ENCODE measurements around the gene IGSF3.

Gene IGSF3

DNA sequence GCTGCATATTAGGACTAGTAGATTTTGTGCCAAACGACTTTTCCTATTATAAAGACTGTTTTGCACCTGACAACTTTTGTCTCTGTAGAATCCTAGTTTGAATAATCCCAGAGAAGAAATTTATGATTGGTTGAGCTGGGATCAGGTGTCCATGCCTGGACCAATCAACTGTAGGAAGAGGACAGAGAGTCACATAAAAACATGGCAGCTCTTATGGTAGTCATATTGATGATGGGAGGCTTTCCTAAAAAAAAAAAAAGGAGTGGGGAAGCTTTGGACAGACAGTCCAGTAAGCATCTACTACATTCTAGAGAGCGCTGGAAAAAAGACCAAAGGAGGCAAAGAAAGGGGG is 30.7 kb upstream of the IGSF3 start:
- Histone ChIP-seq H3K4me3 (ENCODE audit: low read length) (no peak overlapping the region), H3K27me3 (ENCODE audit: insufficient read depth, low read length) (no peaks in the 10 kb centered on the region), H3K4me1 (ENCODE audit: insufficient read depth, low read length) (peaks cover 3% of the 10 kb centered on the region), H3K9me3 (ENCODE audit: low read length) (no peaks in the 10 kb centered on the region), H3K36me3 (ENCODE audit: insufficient read depth, low read length) (no peaks in the 10 kb centered on the region), H2AFZ (ENCODE audit: low read depth, low read length) (no peak overlapping the region)

DNA sequence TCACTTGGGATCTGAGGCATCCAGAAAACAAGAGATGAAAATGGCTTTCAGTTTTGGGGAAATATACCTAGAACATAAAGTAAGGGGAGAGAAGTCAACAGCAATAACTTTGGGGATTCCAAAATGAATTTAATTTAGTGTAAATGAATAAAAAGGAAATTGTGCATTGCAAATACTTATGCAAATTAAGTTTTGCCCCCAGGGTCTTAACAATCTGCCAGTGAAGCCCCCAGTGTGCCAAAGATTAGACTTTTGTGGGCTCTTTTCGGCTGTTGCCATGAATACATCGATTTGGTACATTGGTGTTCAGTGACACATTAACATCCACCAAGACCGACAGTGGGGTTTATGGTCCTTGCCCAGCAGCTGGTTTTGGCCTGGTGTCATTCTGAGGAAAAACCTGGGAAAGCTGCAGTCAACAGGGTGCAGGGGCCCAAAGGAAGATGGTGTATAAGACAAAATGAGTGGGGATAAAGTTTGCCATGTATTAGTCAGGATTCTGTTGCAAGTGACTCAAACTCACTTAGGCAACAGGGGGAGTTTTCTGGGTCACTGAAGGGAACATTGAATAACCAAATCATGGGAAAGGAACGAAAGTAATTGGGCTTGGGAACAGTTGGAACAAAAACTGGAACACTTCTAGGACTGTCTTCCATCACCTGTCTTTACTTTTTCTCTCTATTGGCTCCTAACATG is 30.2 kb upstream of the IGSF3 start:
- H3K27me3 ChIP-seq (ENCODE audit: insufficient read depth, low read length), result no peaks in the 10 kb centered on the region
- no peak overlapping the region for H3K4me3 ChIP-seq (ENCODE audit: low read length)
- no peaks in the 10 kb centered on the region for H3K36me3 ChIP-seq (ENCODE audit: insufficient read depth, low read length)
- no peak overlapping the region for H2AFZ ChIP-seq (ENCODE audit: low read depth, low read length)
- H3K4me1 ChIP-seq (ENCODE audit: insufficient read depth, low read length), result peaks cover 3% of the 10 kb centered on the region
- H3K9me3 ChIP-seq (ENCODE audit: low read length), result no peaks in the 10 kb centered on the region

DNA sequence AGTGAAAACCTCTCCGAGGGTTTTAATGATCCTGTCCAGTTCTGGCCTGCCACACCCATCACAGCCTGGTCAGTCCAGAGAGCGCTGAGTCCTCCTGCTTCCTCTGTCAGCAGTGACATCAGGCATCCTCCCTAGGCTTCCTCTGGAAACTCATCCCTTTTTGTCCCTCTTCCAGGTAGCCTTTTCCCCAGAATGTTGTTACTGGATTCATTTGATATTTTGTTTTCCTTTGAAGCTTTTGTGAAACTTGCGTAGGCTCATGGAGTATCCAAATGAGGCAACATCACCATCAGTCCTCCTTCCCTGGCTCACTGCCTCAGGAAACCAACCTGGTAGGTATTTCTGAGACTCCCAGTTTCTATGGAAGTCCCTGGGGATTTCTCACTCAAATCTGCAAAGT is 27.0 kb upstream of the IGSF3 start:
- no peaks in the 10 kb centered on the region for H3K27me3 ChIP-seq (ENCODE audit: insufficient read depth, low read length)
- H2AFZ ChIP-seq (ENCODE audit: low read depth, low read length), result no peak overlapping the region
- H3K36me3 ChIP-seq (ENCODE audit: insufficient read depth, low read length), result no peaks in the 10 kb centered on the region
- H3K4me3 ChIP-seq (ENCODE audit: low read length), result no peak overlapping the region
- no peaks in the 10 kb centered on the region for H3K9me3 ChIP-seq (ENCODE audit: low read length)
- peaks cover 14% of the 10 kb centered on the region for H3K4me1 ChIP-seq (ENCODE audit: insufficient read depth, low read length)

DNA sequence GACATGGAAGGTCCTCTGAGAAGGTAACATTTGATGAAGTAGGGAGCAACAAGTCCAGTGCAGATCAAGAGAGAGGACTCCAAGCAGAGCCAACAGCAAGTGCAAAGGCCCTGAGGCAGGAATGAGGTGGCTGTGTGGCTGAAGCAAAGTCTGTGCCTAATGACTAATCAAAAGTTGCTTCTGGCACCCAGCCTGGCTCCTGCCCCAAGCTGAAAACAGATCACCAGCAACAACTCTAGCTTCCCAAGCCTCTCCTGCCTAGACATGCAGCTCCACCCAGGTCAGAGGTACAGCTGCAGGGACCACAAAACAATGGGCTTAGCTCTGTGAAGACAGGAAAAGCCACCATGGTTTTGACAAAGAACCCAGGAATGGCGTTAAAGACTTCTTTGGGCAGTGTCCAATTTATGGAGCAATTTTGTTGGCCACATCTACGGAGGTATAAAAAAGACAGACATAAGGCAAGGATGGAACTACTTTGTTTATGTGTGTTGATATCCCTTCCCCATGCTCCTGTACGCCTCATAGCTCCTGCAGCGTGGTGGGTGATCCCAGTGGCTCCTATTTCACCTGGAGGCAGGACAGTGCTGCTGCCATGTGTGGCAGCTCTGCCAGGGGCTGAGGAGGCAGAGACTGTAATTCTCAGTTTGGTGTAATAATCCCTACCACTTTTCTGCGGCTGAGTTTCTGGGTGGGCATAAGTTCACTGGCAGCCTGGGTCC is 26.4 kb upstream of the IGSF3 start:
- Histone ChIP-seq H3K9me3 (ENCODE audit: low read length) (no peaks in the 10 kb centered on the region), H3K36me3 (ENCODE audit: insufficient read depth, low read length) (no peaks in the 10 kb centered on the region), H3K4me3 (ENCODE audit: low read length) (no peak overlapping the region), H3K4me1 (ENCODE audit: insufficient read depth, low read length) (peaks cover 14% of the 10 kb centered on the region), H3K27me3 (ENCODE audit: insufficient read depth, low read length) (no peaks in the 10 kb centered on the region), H2AFZ (ENCODE audit: low read depth, low read length) (no peak overlapping the region)

DNA sequence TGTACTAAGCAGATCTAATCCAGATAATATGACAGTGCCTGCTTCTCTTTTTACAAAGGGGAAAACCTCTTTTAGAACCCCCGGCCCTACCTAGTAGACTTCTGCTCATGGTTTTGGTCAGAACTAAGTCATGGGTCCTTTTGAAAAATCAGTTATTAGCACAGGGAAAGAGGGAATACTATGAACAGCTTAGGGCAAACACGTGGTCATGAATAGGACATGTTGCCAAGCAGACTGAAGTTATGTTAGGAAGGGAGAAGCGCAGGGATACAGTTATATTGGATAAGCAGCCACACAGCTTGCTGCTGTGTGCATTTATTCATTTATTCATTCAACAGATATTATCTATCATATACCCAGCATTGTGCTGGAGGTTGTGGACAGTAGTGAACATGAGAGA is 25.3 kb upstream of the IGSF3 start:
- Histone ChIP-seq H3K27me3 (ENCODE audit: insufficient read depth, low read length) (no peaks in the 10 kb centered on the region), H3K36me3 (ENCODE audit: insufficient read depth, low read length) (no peaks in the 10 kb centered on the region), H3K4me3 (ENCODE audit: low read length) (no peak overlapping the region), H2AFZ (ENCODE audit: low read depth, low read length) (no peak overlapping the region), H3K4me1 (ENCODE audit: insufficient read depth, low read length) (peaks cover 14% of the 10 kb centered on the region), H3K9me3 (ENCODE audit: low read length) (no peaks in the 10 kb centered on the region)

DNA sequence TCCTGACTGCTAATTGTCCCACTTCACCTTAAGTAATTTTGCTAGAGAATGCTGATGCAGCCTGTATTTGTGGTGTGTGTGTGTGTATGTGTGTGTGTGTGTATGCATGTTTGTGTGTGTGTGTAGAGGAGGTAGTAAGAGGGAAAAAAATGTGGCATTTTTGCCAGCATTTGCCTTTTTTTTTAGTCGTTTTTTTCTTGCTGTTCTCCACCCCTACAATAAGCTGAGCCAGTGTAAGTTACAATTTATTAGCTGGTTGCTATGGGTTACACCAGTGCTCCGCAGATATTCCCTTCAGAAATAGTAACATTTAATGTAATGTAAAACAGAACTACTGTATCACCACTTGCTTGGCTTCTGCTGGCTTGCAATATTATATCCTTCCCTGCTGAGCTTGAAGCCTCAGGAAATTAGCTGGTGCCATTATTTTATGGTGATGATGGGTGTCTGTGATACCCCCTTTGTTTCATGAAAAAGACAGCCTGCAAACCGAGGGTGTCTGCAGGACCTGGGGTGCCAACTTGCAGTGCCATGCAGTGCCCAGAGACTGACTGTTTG is 23.4 kb upstream of the IGSF3 start:
- Histone ChIP-seq H3K4me3 (ENCODE audit: low read length) (no peak overlapping the region), H3K27me3 (ENCODE audit: insufficient read depth, low read length) (no peaks in the 10 kb centered on the region), H3K9me3 (ENCODE audit: low read length) (no peaks in the 10 kb centered on the region), H3K36me3 (ENCODE audit: insufficient read depth, low read length) (no peaks in the 10 kb centered on the region), H2AFZ (ENCODE audit: low read depth, low read length) (no peak overlapping the region), H3K4me1 (ENCODE audit: insufficient read depth, low read length) (peaks cover 11% of the 10 kb centered on the region)

DNA sequence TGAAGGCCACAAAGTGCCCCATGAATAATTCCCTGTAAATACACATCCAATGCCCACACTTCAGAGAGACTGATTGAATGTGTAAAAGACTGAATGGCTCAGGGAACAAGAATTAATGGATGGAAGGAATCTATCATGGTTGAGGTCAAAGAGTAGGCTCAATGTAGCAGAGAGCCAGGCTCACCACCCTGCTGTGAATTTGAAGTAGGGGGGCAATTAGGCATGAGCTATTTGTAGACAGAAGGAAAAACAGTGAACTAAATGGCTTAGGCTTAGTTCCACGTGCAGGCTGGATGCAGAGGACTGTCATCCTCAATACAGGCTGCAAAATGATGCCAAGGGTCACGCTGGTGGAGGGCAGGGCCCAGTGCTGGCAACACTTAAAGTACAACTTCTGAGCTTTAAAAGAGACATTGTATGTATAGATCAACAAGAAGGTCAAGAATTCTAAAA is 22.9 kb upstream of the IGSF3 start:
- H2AFZ ChIP-seq (ENCODE audit: low read depth, low read length), result no peak overlapping the region
- H3K36me3 ChIP-seq (ENCODE audit: insufficient read depth, low read length), result no peaks in the 10 kb centered on the region
- H3K27me3 ChIP-seq (ENCODE audit: insufficient read depth, low read length), result no peaks in the 10 kb centered on the region
- H3K4me3 ChIP-seq (ENCODE audit: low read length), result no peak overlapping the region
- H3K4me1 ChIP-seq (ENCODE audit: insufficient read depth, low read length), result peaks cover 11% of the 10 kb centered on the region
- H3K9me3 ChIP-seq (ENCODE audit: low read length), result no peaks in the 10 kb centered on the region

DNA sequence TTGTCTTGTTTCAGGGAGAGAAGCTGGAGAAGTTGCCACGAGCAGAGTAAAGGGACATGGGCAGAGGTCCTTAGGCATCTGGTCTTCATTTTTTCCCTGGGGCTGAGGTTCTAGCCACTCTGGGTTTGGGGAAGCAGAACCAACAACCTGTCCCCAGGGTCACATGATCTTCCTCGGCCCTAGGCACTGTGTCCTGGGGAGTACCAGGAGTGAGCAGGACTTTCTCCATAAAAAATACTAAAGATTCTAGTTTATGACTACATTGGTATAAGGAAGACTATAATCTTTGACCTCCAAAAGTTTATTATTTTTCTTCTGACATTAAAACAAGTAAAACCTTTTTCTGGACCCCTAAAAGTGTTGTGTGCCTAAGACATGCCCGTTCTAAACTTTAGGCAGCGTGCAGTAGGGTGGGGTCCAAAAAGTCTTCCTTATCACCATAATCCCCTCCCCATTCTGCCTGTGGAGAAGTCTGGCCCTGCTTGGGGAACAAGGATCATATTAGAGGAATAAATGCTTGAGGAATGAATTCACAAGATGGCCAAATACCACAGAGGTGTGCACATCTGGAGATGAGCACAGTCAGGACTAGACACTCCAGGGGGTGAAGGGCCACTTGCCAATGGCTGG is 19.3 kb upstream of the IGSF3 start:
- no peaks in the 10 kb centered on the region for H3K9me3 ChIP-seq (ENCODE audit: low read length)
- H2AFZ ChIP-seq (ENCODE audit: low read depth, low read length), result no peak overlapping the region
- no peaks in the 10 kb centered on the region for H3K36me3 ChIP-seq (ENCODE audit: insufficient read depth, low read length)
- H3K4me1 ChIP-seq (ENCODE audit: insufficient read depth, low read length), result peaks cover 11% of the 10 kb centered on the region
- H3K4me3 ChIP-seq (ENCODE audit: low read length), result no peak overlapping the region
- H3K27me3 ChIP-seq (ENCODE audit: insufficient read depth, low read length), result no peaks in the 10 kb centered on the region

DNA sequence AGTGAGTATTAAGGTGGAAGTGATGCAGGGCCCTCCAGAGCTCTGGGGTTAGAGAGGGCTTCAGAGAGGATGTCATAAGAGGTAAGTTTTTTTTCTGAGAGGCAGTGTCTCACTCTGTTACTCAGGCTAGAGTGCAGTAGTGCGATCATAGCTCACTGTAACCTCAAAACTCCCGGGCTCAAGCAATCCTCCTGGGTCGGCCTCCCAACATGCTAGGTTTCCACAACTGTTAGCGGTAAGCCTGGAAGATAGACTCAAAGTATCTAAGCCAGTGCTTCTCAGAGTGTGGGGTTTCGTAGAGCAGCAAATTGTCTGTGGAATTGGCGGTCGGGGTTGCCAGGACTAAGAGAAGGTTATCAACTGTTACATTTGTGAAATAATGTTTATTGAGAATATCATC is 18.6 kb upstream of the IGSF3 start:
- Histone ChIP-seq H2AFZ (ENCODE audit: low read depth, low read length) (no peak overlapping the region), H3K36me3 (ENCODE audit: insufficient read depth, low read length) (no peaks in the 10 kb centered on the region), H3K9me3 (ENCODE audit: low read length) (no peaks in the 10 kb centered on the region), H3K4me1 (ENCODE audit: insufficient read depth, low read length) (peaks cover 11% of the 10 kb centered on the region), H3K27me3 (ENCODE audit: insufficient read depth, low read length) (no peaks in the 10 kb centered on the region), H3K4me3 (ENCODE audit: low read length) (no peak overlapping the region)

DNA sequence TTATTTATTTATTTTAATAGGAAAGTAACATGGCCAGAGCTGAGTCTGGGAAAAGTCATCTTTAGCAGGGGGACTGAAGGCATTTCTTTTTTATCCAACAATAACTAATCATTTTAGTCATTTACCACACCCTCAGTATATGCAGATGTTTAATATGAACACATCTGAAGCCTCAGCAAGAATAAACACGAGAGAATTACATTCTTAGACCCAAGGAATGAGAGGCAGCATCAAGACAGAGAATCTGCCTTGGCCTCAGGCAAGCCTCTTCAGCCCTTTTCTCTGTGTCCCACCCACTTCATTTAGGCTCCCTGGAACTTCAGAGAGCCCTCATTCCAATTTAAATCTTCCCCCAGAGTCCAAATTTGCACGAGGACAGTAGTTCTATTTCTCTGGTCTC is 17.0 kb upstream of the IGSF3 start:
- Histone ChIP-seq H3K4me3 (ENCODE audit: low read length) (no peak overlapping the region), H3K4me1 (ENCODE audit: insufficient read depth, low read length) (no peaks in the 10 kb centered on the region), H3K9me3 (ENCODE audit: low read length) (no peaks in the 10 kb centered on the region), H3K36me3 (ENCODE audit: insufficient read depth, low read length) (no peaks in the 10 kb centered on the region), H2AFZ (ENCODE audit: low read depth, low read length) (no peak overlapping the region), H3K27me3 (ENCODE audit: insufficient read depth, low read length) (peaks cover 2% of the 10 kb centered on the region)

DNA sequence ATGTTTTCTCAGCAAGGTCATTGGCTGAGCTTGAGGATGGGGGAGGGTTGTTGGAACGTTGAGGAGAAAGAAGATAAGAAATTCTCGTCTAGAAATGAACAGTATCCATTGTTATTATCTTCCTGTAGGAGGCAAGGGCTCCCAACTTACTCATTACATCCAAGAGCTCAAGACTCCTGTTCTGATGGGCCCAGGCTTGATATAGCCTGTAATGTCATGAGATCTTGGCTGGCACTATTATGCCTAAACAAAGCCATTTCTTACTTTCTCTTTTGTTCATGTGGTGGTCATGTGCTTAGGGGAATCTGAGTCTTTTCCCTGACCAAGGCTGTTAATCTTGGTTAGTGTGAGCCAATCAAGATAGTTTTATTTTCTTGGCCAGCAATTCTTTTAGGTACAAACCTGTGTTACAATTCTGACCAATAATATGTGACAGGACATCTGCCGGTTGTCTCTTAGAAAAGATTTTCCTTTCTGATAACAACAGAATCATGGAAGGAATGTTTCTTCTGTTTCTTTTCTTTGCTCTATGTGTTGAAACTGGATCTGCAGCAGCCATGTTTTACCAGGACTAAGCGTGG is 15.2 kb upstream of the IGSF3 start:
- H3K4me3 ChIP-seq (ENCODE audit: low read length), result no peak overlapping the region
- no peaks in the 10 kb centered on the region for H3K36me3 ChIP-seq (ENCODE audit: insufficient read depth, low read length)
- H2AFZ ChIP-seq (ENCODE audit: low read depth, low read length), result no peak overlapping the region
- no peaks in the 10 kb centered on the region for H3K9me3 ChIP-seq (ENCODE audit: low read length)
- H3K27me3 ChIP-seq (ENCODE audit: insufficient read depth, low read length), result peaks cover 2% of the 10 kb centered on the region
- H3K4me1 ChIP-seq (ENCODE audit: insufficient read depth, low read length), result peaks cover 4% of the 10 kb centered on the region

DNA sequence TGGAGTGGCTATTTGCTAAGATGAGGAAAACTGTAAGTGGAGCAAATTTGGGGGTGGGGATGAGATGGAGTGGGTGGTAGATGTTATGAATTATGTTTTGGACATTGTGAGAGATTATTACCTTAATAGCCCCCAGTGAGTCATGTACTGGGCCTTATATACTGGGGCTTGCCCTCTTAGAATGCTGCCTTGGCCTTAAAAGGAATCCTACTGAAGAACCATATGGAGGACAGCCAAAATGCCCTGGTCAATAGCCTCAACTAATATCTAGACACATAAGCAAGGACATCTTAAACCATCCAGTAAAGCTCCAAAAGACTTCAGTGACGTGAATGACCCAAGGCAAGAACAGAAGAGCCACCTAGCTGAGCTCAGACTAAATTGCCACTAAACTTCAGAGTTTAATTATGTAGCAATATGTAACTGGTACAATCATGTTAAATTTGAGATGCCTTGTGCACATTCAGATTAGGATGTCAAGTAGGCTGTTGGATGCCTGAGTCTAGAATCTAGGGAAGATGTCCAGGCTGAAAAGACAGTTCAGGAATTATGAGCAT is 13.9 kb upstream of the IGSF3 start:
- Histone ChIP-seq H3K36me3 (ENCODE audit: insufficient read depth, low read length) (no peaks in the 10 kb centered on the region), H3K4me1 (ENCODE audit: insufficient read depth, low read length) (peaks cover 4% of the 10 kb centered on the region), H3K9me3 (ENCODE audit: low read length) (no peaks in the 10 kb centered on the region), H2AFZ (ENCODE audit: low read depth, low read length) (no peak overlapping the region), H3K4me3 (ENCODE audit: low read length) (no peak overlapping the region), H3K27me3 (ENCODE audit: insufficient read depth, low read length) (peaks cover 2% of the 10 kb centered on the region)

DNA sequence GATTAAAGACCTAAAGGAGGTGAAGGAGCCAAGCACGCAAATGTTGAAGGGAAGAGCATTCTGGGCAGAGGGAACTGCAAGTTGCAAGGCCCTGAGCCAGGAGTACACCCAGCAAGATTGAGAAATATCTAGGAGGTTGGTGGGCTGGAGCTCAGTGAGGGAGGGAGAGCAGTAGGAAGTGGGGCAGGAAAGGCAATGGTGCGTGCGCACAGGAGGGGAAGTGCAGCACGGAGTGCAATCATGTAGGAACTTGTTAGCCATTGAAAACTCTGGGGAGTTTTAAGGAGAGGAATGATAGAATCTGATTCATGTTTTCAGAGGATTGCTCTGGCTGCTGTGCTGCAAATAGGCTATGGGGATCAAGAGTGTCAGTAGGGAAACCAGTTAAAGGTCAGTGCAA is 13.2 kb upstream of the IGSF3 start:
- Histone ChIP-seq H3K9me3 (ENCODE audit: low read length) (no peaks in the 10 kb centered on the region), H3K36me3 (ENCODE audit: insufficient read depth, low read length) (no peaks in the 10 kb centered on the region), H3K27me3 (ENCODE audit: insufficient read depth, low read length) (peaks cover 2% of the 10 kb centered on the region), H3K4me3 (ENCODE audit: low read length) (no peak overlapping the region), H3K4me1 (ENCODE audit: insufficient read depth, low read length) (peaks cover 4% of the 10 kb centered on the region), H2AFZ (ENCODE audit: low read depth, low read length) (no peak overlapping the region)

All from neuron (in vitro differentiated cells).